Breast epithelium (tissue), 4 donors: ENCODE data around the gene LRIG3. TPM values are rescaled to one million over a fixed set of nuclear protein-coding genes. Genes with fewer than 3 reads are reported as not detected.

Experiments used
- DNase-seq, 2 donors: peaks; one replicate each; pipeline ENCODE4 v3.0.0-alpha.2; 2019; ENCODE audit warnings: low spot score in 2 of 2
- H3K27ac ChIP-seq, 2 donors: fragments of 200-600 bp; sonication (generic) in 1 of 2; one replicate each; pipeline ENCODE4 v1.5.1; 2016 to 2019; ENCODE audit warnings: mild to moderate bottlenecking in 1 of 2
- H3K27me3 ChIP-seq, 2 donors: fragments of 200-600 bp; sonication (generic) in 1 of 2; one replicate each; pipeline versions ENCODE4 v1.5.1 to v1.6.0; 2017 to 2019; ENCODE audit warnings: control low read depth in 1 of 2, mild to moderate bottlenecking in 1 of 2
- H3K36me3 ChIP-seq: fragments of 200-600 bp; one replicate; pipeline ENCODE4 v1.5.1; 2019
- H3K4me1 ChIP-seq, 2 donors: fragments of 200-600 bp; sonication (generic); one replicate each; pipeline ENCODE4 v1.5.1; 2016 to 2019; ENCODE audit warnings: control low read depth in 1 of 2
- H3K4me3 ChIP-seq, 3 donors: fragments of 200-600 bp; sonication (generic); 1 replicate in 2 of 3; 2 replicates in 1 of 3; pipeline ENCODE4 v1.5.1; 2016 to 2019; ENCODE audit warnings: mild to moderate bottlenecking in 3 of 3, moderate library complexity in 2 of 3
- H3K9me3 ChIP-seq, 2 donors: fragments of 200-600 bp; sonication (generic) in 1 of 2; one replicate each; pipeline ENCODE4 v1.5.1; 2016 to 2019; ENCODE audit warnings: control low read depth in 1 of 2
- CTCF ChIP-seq, 3 donors: fragments of 450-650 bp; IDR thresholded peaks; one replicate each; pipeline ENCODE4 v1.5.1; 2016 to 2017; ENCODE audit warnings: antibody characterized with exemption in 3 of 3, mild to moderate bottlenecking in 3 of 3, moderate library complexity in 3 of 3
- POLR2A ChIP-seq: fragments of 450-650 bp; IDR thresholded peaks from one replicate; pipeline ENCODE4 v1.6.1; 2016; ENCODE audit warnings: antibody characterized with exemption, mild to moderate bottlenecking, moderate library complexity
- POLR2AphosphoS5 ChIP-seq, 3 donors: sonication (generic); formaldehyde crosslinking; IDR thresholded peaks; one replicate each; pipeline ENCODE4 v1.6.1; 2017; ENCODE audit warnings: antibody characterized with exemption in 3 of 3
- intact Hi-C: fragments of 100-400 bp; cut with DNase I; formaldehyde crosslinking; loops from one replicate; pipeline ENCODE4 v1.15.1; 2023; ENCODE audit warnings: low total_unique reads
- total RNA-seq, 3 donors: library from RNA; depleted of rRNA; stranded (reverse); fragments of >200 nt; gene quantifications; one replicate each; pipeline ENCODE4 v1.1.0, GENCODE V29; 2016

Gene LRIG3
- total RNA-seq, 3 donors from 2014 or later, result 116 to 139 (median 125) TPM

- Histone ChIP-seq H3K27me3 (no peaks in the 10 kb centered on the region), H3K27ac (peak overlapping the region; percentile 39 to 56), H3K9me3 (no peaks in the 10 kb centered on the region), H3K4me1 (peaks cover 0 to 8% of the 10 kb centered on the region in 2 donors), H3K4me3 (no peak overlapping the region), H3K36me3 (peaks cover 4% of the 10 kb centered on the region)
- DNase-seq, result no peak
- intact Hi-C loops, result no loop called here
- TF ChIP-seq POLR2AphosphoS5 (IDR thresholded peaks at IDR 0.05), result no peak
- no peak for TF ChIP-seq POLR2A
- no peak for TF ChIP-seq CTCF (IDR thresholded peaks at IDR 0.05)
Measured at GRCh38 chr12:58887068-58887467, 33.2 kb downstream of the LRIG3 start.

- peaks cover 0 to 8% of the 10 kb centered on the region in 2 donors for H3K4me1 ChIP-seq
- H3K27me3 ChIP-seq, result no peaks in the 10 kb centered on the region
- no peak overlapping the region for H3K4me3 ChIP-seq
- no peak overlapping the region for H3K27ac ChIP-seq
- intact Hi-C loops, result no loop called here
- TF ChIP-seq POLR2AphosphoS5 (IDR thresholded peaks at IDR 0.05) (no peak), CTCF (IDR thresholded peaks at IDR 0.05) (no peak), POLR2A (no peak)
- no peaks in the 10 kb centered on the region for H3K9me3 ChIP-seq
- no peak for DNase-seq
- peaks cover 4% of the 10 kb centered on the region for H3K36me3 ChIP-seq
Measured at GRCh38 chr12:58886474-58886873, 33.8 kb downstream of the LRIG3 start.

- TF ChIP-seq POLR2AphosphoS5 (IDR thresholded peaks at IDR 0.05), result no peak
- TF ChIP-seq POLR2A, result no peak
- TF ChIP-seq CTCF (IDR thresholded peaks at IDR 0.05), result no peak
- no peaks in the 10 kb centered on the region for H3K9me3 ChIP-seq
- intact Hi-C loops, result no loop called here
- no peak overlapping the region for H3K27ac ChIP-seq
- no peak overlapping the region for H3K4me3 ChIP-seq
- no peak for DNase-seq
- H3K36me3 ChIP-seq, result peaks cover 4% of the 10 kb centered on the region
- H3K4me1 ChIP-seq, result peaks cover 0 to 8% of the 10 kb centered on the region in 2 donors
- H3K27me3 ChIP-seq, result no peaks in the 10 kb centered on the region
Measured at GRCh38 chr12:58884916-58885315, 35.4 kb downstream of the LRIG3 start.

- DNase-seq, result no peak
- no peaks in the 10 kb centered on the region for H3K27me3 ChIP-seq
- intact Hi-C loops, result no loop called here
- no peak overlapping the region for H3K4me3 ChIP-seq
- H3K27ac ChIP-seq, result no peak overlapping the region
- H3K36me3 ChIP-seq, result peaks cover 4% of the 10 kb centered on the region
- no peaks in the 10 kb centered on the region for H3K9me3 ChIP-seq
- H3K4me1 ChIP-seq, result peaks cover 0 to 8% of the 10 kb centered on the region in 2 donors
- TF ChIP-seq CTCF (IDR thresholded peaks at IDR 0.05) (no peak), POLR2A (no peak), POLR2AphosphoS5 (IDR thresholded peaks at IDR 0.05) (no peak)
Measured at GRCh38 chr12:58883576-58884334, 36.5 kb downstream of the LRIG3 start.

- Histone ChIP-seq H3K4me1 (peaks cover 0 to 3% of the 10 kb centered on the region in 2 donors), H3K27ac (no peak overlapping the region), H3K36me3 (peaks cover under 1% of the 10 kb centered on the region), H3K4me3 (no peak overlapping the region), H3K9me3 (no peaks in the 10 kb centered on the region), H3K27me3 (no peaks in the 10 kb centered on the region)
- intact Hi-C loops, result no loop called here
- no peak for TF ChIP-seq CTCF (IDR thresholded peaks at IDR 0.05)
- TF ChIP-seq POLR2AphosphoS5 (IDR thresholded peaks at IDR 0.05), result no peak
- no peak for TF ChIP-seq POLR2A
- no peak for DNase-seq
Measured at GRCh38 chr12:58882826-58883225, 37.5 kb downstream of the LRIG3 start.
